HG02571 (cell line): ENCODE measurements around the gene HOXB9.

Source experiments
- ATAC-seq: cut with Tn5 transposase; IDR thresholded peaks from one replicate; pipeline ENCODE4 v1.9.1; 2021; ENCODE audit warnings: mild to moderate bottlenecking, moderate library complexity; ENCODE audit not compliant: unreplicated experiment

Gene HOXB9

GRCh38 chr17:48612854-48613691, 13.1 kb downstream of the HOXB9 start:
- no peak for ATAC-seq

- ATAC-seq, result no peak
Measured at GRCh38 chr17:48612456-48612853, 13.7 kb downstream of the HOXB9 start.

GRCh38 chr17:48611681-48612455, 14.3 kb downstream of the HOXB9 start:
- ATAC-seq, result no peak

GRCh38 chr17:48611213-48611612, 14.9 kb downstream of the HOXB9 start:
- ATAC-seq, result no peak

- no peak for ATAC-seq
Measured at GRCh38 chr17:48610282-48611211, 15.6 kb downstream of the HOXB9 start, which contains the start of gene HOXB7. TSS of gene HOXB7 (minus strand) at chr17:48611017. CDS start at chr17:48610918, 99 bp downstream.

GRCh38 chr17:48609759-48610281, 16.3 kb downstream of the HOXB9 start:
- no peak for ATAC-seq

GRCh38 chr17:48609033-48609432, 17.1 kb downstream of the HOXB9 start:
- ATAC-seq, result no peak

GRCh38 chr17:48608494-48608834, 17.7 kb downstream of the HOXB9 start:
- ATAC-seq, result no peak

- no peak for ATAC-seq
Measured at GRCh38 chr17:48606892-48607614, 19.1 kb downstream of the HOXB9 start.

- ATAC-seq, result no peak
Measured at GRCh38 chr17:48605991-48606891, 19.9 kb downstream of the HOXB9 start.

GRCh38 chr17:48605409-48605919, 20.7 kb downstream of the HOXB9 start:
- no peak for ATAC-seq

GRCh38 chr17:48604770-48605329, 21.3 kb downstream of the HOXB9 start, which contains the start of gene HOXB6:
TSS of gene HOXB6 (minus strand) at chr17:48604986. CDS start at chr17:48598150, 6,836 bp downstream.
- ATAC-seq, result no peak

- ATAC-seq, result no peak
Measured at GRCh38 chr17:48603959-48604769, 22.0 kb downstream of the HOXB9 start.

- no peak for ATAC-seq
Measured at GRCh38 chr17:48601539-48602425, 24.4 kb downstream of the HOXB9 start.

- no peak for ATAC-seq
Measured at GRCh38 chr17:48601207-48601538, 25.0 kb downstream of the HOXB9 start.

- ATAC-seq, result no peak
Measured at GRCh38 chr17:48600244-48601098, 25.7 kb downstream of the HOXB9 start.
